OCI-LY3 (cell line): ENCODE data around the gene TSPAN3.

ENCODE experiments used
- H2AFZ ChIP-seq: fragments of 200-600, 300-600 bp; shearing (Covaris generic); 2 replicates; pipeline ENCODE4 v1.6.0; 2014; ENCODE audit warnings: antibody characterized with exemption, low read depth, low read length
- H3K27ac ChIP-seq: fragments of 200-600, 300-600 bp; sonication (generic); 2 replicates; pipeline ENCODE4 v1.5.1; 2014; ENCODE audit warnings: mild to moderate bottlenecking, low read length, moderate library complexity, mixed read lengths
- H3K27me3 ChIP-seq: fragments of 200-600, 300-600 bp; sonication (generic); 2 replicates; pipeline ENCODE4 v1.6.1; 2014; ENCODE audit warnings: low read depth, low read length, mixed read lengths
- H3K36me3 ChIP-seq: fragments of 200-600, 300-600 bp; sonication (generic); replicated peaks from 2 replicates; pipeline ENCODE3; 2014; ENCODE audit warnings: low read depth, low read length, mixed read lengths
- H3K4me1 ChIP-seq: fragments of 300-600, 200-600 bp; sonication (generic); 2 replicates; pipeline ENCODE4 v1.6.1; 2014; ENCODE audit warnings: low read length, mixed read lengths
- H3K4me2 ChIP-seq: fragments of 200-600, 300-600 bp; sonication (generic); 2 replicates; pipeline ENCODE4 v1.6.1; 2014; ENCODE audit warnings: low read length, mixed read lengths
- H3K4me3 ChIP-seq: fragments of 300-600, 200-600 bp; sonication (generic); 2 replicates; pipeline ENCODE4 v1.5.1; 2014; ENCODE audit warnings: antibody characterized with exemption, mild to moderate bottlenecking, low read length, moderate library complexity
- H3K79me2 ChIP-seq: fragments of 300-600, 200-600 bp; shearing (Covaris generic); 2 replicates; pipeline ENCODE4 v1.6.1; 2014; ENCODE audit warnings: mild to moderate bottlenecking, low read length, mixed read lengths
- H3K9ac ChIP-seq: fragments of 300-600, 200-600 bp; shearing (Covaris generic); 2 replicates; pipeline ENCODE4 v1.6.0; 2014; ENCODE audit warnings: mild to moderate bottlenecking, low read length, moderate library complexity
- H3K9me3 ChIP-seq: fragments of 200-600, 300-600 bp; shearing (Covaris generic); 2 replicates; pipeline ENCODE4 v1.6.1; 2014; ENCODE audit warnings: low read length, mixed read lengths; ENCODE audit not compliant: insufficient read depth
- H4K20me1 ChIP-seq: fragments of 200-600, 300-600 bp; sonication (generic); 2 replicates; pipeline ENCODE4 v1.6.1; 2016; ENCODE audit warnings: low read length, mixed read lengths; ENCODE audit not compliant: insufficient read depth
- EZH2phosphoT487 ChIP-seq: fragments of 200-600 bp; shearing (Covaris generic); IDR thresholded peaks from 2 replicates; pipeline ENCODE4 v1.6.1; 2018; ENCODE audit warnings: antibody characterized with exemption, mixed run types, low read depth
- TF ChIP-seq, protein P1 (sequence below): fragments of 200-600, 300-600 bp; sonication (generic); IDR thresholded peaks from 2 replicates; pipeline ENCODE4 v1.5.1; 2014; ENCODE audit warnings: antibody characterized with exemption, low read length, low read depth

TSPAN3 gene

DNA sequence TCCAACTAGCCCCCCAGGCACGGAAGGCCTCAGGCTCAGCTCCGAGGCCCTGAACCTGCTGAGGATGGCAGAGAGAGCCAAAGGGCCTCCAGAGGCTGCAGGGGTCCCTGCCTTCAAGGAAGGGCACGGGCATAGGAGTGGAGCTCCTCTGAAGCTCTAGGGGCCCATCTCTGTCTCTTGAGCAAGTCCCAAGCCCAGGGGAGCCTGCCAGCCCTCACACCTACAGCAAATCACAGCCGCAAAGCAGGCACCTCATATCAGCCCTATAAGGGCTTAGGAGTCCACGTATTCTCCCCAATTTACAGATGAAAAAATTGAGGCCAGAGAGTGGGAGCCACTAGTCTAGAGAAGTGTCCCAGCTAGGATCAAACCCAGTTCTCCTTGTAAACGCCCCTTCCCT, 61.7 kb downstream of the TSPAN3 start:
- H3K4me1 ChIP-seq, result peaks cover 20% of the 10 kb centered on the region
- H4K20me1 ChIP-seq, result peaks cover 12% of the 10 kb centered on the region; the same call in 1 of the 2 replicates
- H3K9me3 ChIP-seq, result no peaks in the 10 kb centered on the region
- no peak overlapping the region for H2AFZ ChIP-seq
- no peaks in the 10 kb centered on the region for H3K27me3 ChIP-seq
- no peak overlapping the region for H3K4me2 ChIP-seq
- no peaks in the 10 kb centered on the region for H3K79me2 ChIP-seq
- no peak overlapping the region for H3K27ac ChIP-seq
- peaks cover 4% of the 10 kb centered on the region for H3K36me3 ChIP-seq
- H3K4me3 ChIP-seq, result no peak overlapping the region
- H3K9ac ChIP-seq, result no peak overlapping the region
- no peak for TF ChIP-seq EZH2phosphoT487
- TF ChIP-seq, protein P1, sequence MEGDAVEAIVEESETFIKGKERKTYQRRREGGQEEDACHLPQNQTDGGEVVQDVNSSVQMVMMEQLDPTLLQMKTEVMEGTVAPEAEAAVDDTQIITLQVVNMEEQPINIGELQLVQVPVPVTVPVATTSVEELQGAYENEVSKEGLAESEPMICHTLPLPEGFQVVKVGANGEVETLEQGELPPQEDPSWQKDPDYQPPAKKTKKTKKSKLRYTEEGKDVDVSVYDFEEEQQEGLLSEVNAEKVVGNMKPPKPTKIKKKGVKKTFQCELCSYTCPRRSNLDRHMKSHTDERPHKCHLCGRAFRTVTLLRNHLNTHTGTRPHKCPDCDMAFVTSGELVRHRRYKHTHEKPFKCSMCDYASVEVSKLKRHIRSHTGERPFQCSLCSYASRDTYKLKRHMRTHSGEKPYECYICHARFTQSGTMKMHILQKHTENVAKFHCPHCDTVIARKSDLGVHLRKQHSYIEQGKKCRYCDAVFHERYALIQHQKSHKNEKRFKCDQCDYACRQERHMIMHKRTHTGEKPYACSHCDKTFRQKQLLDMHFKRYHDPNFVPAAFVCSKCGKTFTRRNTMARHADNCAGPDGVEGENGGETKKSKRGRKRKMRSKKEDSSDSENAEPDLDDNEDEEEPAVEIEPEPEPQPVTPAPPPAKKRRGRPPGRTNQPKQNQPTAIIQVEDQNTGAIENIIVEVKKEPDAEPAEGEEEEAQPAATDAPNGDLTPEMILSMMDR, result no peak

DNA sequence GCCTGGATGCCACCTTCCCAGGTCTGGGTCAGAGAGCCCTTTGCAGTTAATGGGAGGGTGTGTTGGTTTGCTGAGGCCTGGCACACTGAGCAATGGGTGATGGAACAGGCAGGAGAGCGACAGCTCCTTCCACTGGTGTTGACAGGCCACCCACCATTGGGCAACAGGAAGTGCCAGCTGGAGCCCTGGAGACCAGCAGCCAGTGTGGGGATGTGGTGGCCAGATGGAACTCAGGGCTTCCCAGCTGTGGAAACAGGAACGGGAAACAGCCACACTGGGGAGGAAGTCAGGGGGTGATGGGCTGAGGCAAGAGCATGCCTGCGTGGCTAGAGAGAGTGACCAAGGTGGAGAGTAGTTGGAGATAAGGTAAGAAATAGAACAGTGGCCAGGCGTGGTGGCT, 66.7 kb downstream of the TSPAN3 start:
- H3K4me2 ChIP-seq, result no peak overlapping the region
- peaks cover 22% of the 10 kb centered on the region for H3K4me1 ChIP-seq
- no peak overlapping the region for H3K4me3 ChIP-seq
- no peak overlapping the region for H3K27ac ChIP-seq
- H3K9me3 ChIP-seq, result no peaks in the 10 kb centered on the region
- no peak overlapping the region for H3K9ac ChIP-seq
- no peak overlapping the region for H2AFZ ChIP-seq
- TF ChIP-seq EZH2phosphoT487, result no peak
- TF ChIP-seq, protein P1, result no peak
- peaks cover 7% of the 10 kb centered on the region for H3K36me3 ChIP-seq
- H3K79me2 ChIP-seq, result no peaks in the 10 kb centered on the region
- H4K20me1 ChIP-seq, result peaks cover 13% of the 10 kb centered on the region; the same call in 1 of the 2 replicates
- H3K27me3 ChIP-seq, result no peaks in the 10 kb centered on the region

DNA sequence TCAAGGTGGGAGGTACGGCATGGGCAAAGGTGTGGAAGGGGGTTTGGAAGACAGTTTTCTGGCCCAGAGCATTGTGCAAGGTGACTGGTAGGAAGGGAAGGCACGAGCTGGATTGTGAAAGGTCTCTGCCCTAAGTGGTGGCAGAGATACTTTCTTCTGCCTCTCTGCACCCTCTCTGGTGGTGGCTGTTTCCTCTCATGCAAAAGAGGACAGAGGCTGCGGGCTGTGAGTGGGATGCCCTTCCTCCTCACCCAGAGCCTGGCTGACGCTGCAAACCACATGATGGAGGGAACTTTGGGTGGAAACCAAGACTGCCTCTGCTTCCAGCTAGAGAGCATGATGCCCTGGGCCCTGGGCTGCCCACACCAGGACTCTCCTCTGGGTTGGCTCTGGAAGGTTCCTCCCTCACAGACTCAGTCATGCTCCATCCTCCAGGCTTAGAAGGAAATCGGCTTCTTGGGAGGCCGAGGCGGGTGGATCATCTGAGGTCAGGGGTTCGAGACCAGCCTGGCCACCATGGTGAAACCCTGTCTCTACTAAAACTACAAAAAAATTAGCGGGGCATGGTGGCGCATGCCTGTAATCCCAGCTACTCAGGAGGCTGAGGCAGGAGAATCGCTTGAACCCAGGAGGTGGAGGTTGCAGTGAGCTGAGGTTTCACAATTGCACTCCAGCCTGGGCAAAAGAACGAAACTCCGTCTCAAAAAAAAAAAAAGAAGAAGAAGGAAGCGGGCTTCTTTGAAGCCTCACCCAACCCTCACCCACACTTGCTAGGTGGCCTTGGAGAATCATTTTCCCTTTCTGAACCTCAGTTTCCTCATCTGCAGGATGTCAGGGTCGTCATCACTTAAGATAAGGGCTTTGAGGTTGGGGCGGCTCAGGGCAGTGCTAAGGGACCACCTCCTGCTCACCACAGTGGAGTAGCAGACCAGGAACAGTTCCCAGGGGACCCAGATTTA, 67.7 kb downstream of the TSPAN3 start:
- Histone ChIP-seq H3K79me2 (no peaks in the 10 kb centered on the region), H3K4me3 (0 out of 2 replicates have a peak overlapping the region, but pooled peaks have one; percentile 10), H3K27ac (peak overlapping the region; percentile 32; the same call in 1 of the 2 replicates), H3K4me1 (peaks cover 24% of the 10 kb centered on the region), H3K9me3 (no peaks in the 10 kb centered on the region), H3K27me3 (no peaks in the 10 kb centered on the region), H3K36me3 (peaks cover 7% of the 10 kb centered on the region), H4K20me1 (peaks cover 13% of the 10 kb centered on the region; the same call in 1 of the 2 replicates), H2AFZ (no peak overlapping the region), H3K4me2 (peak overlapping the region; percentile 59), H3K9ac (peak overlapping the region; percentile 7; the same call in 1 of the 2 replicates)
- no peak for TF ChIP-seq EZH2phosphoT487

DNA sequence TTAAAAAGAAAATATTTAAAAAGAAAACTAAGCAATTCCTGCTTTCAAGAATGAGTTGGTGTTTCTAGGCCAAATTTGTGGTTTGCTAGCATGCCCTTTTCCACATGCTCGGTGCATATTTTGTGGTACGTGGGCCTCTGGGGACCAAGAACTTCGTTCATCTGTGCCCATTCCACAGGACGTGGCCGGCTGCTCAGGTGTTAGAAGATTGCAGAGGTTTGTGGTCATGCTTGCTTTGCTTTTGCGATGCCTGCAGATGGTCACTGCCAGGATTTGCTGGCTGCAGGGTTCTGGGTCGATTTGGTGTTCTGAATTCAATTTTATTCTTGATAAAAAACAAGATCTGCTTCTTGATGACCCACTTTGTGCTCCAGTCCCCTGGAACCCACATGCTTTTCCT, 68.5 kb downstream of the TSPAN3 start:
- Histone ChIP-seq H4K20me1 (peaks cover 13% of the 10 kb centered on the region; the same call in 1 of the 2 replicates), H3K27ac (peak overlapping the region; percentile 32; the same call in 1 of the 2 replicates), H3K9me3 (no peaks in the 10 kb centered on the region), H3K4me1 (peaks cover 32% of the 10 kb centered on the region), H3K4me3 (0 out of 2 replicates have a peak overlapping the region, but pooled peaks have one; percentile 10), H3K36me3 (peaks cover 3% of the 10 kb centered on the region), H3K4me2 (peak overlapping the region; percentile 59), H3K27me3 (no peaks in the 10 kb centered on the region), H3K9ac (peak overlapping the region; percentile 7; the same call in 1 of the 2 replicates), H3K79me2 (no peaks in the 10 kb centered on the region), H2AFZ (no peak overlapping the region)
- TF ChIP-seq, protein P1, result no peak
- no peak for TF ChIP-seq EZH2phosphoT487
